Gastroesophageal sphincter (tissue), 3 donors: ENCODE measurements around the gene TAF11L14.
"Not testable (repeated sequence)": the region's sequence is repeated elsewhere in the genome, so short reads cannot be mapped to it uniquely, and the experiment has no call there.

Experiments
- CTCF ChIP-seq, 4 experiments: fragments of 200-600 bp in 2 of 4; fragments of 450-650 bp in 2 of 4; sonication (generic) in 1 of 4; IDR thresholded peaks; one replicate each; pipeline ENCODE4 v1.5.1; 2017 to 2019; ENCODE audit warnings: antibody characterized with exemption in 4 of 4, mild to moderate bottlenecking in 2 of 4, moderate library complexity in 2 of 4
- POLR2A ChIP-seq, 2 donors: fragments of 450-650 bp; IDR thresholded peaks; one replicate each; pipeline ENCODE4 v1.6.1; 2017; ENCODE audit warnings: antibody characterized with exemption in 2 of 2, mild to moderate bottlenecking in 2 of 2, moderate library complexity in 1 of 2
- POLR2AphosphoS5 ChIP-seq: sonication (generic); formaldehyde crosslinking; IDR thresholded peaks from one replicate; pipeline ENCODE4 v1.6.1; 2017; ENCODE audit warnings: antibody characterized with exemption

GRCh38 chr5:17597728-17598127, 36.5 kb upstream of the TAF11L14 start, which contains the start of gene TAF11L10:
- TF ChIP-seq CTCF (IDR thresholded peaks at IDR 0.05); POLR2A (IDR thresholded peaks at IDR 0.05); POLR2AphosphoS5: not testable (repeated sequence)
